Heart right ventricle (tissue), 16 donors: Measurements from ENCODE around the gene PER1. TPM values are rescaled to one million over a fixed set of nuclear protein-coding genes. Genes with fewer than 3 reads are reported as not detected.
A peak's percentile ranks its signal among the peaks of the same experiment; 100 is the strongest.

ENCODE experiments used
- ATAC-seq, 8 donors: fragments of 200-7000 bp; cut with Tn5 transposase; one replicate each; pipeline ENCODE4 v1.9.1; 2020; ENCODE audit warnings: mild to moderate bottlenecking in 8 of 8, moderate library complexity in 8 of 8, moderate number of reproducible peaks in 1 of 8
- DNase-seq, 2 donors: peaks; one replicate each; pipeline ENCODE4 v3.0.0-alpha.2; 2020
- H3K27ac ChIP-seq, 10 donors: fragments of 200-600 bp; sonication (generic) in 2 of 10; one replicate each; pipeline versions ENCODE4 v1.5.0 to v1.8.0; 2020 to 2022; ENCODE audit warnings: mild to moderate bottlenecking in 3 of 10
- H3K27me3 ChIP-seq, 7 donors: fragments of 200-600 bp; one replicate each; pipeline ENCODE4 v1.8.0; 2021 to 2022; ENCODE audit warnings: mild to moderate bottlenecking in 2 of 7
- H3K36me3 ChIP-seq, 9 donors: fragments of 200-600 bp; sonication (generic) in 1 of 9; one replicate each; pipeline versions ENCODE4 v1.5.0 to v1.8.0; 2020 to 2022; ENCODE audit warnings: mild to moderate bottlenecking in 2 of 9
- H3K4me1 ChIP-seq, 9 donors: fragments of 200-600 bp; sonication (generic) in 1 of 9; one replicate each; pipeline versions ENCODE4 v1.5.0 to v1.8.0; 2020 to 2022; ENCODE audit warnings: mild to moderate bottlenecking in 4 of 9
- H3K4me3 ChIP-seq, 10 donors: fragments of 200-600 bp; sonication (generic) in 2 of 10; one replicate each; pipeline versions ENCODE4 v1.5.0 to v1.8.0; 2020 to 2022; ENCODE audit warnings: mild to moderate bottlenecking in 7 of 10, moderate library complexity in 2 of 10
- H3K9me3 ChIP-seq, 11 donors: fragments of 200-600 bp in 10 of 11; sonication (generic) in 2 of 11; one replicate each; pipeline versions ENCODE4 v1.5.0 to v1.8.0; 2013 to 2022; ENCODE audit warnings: mild to moderate bottlenecking in 2 of 11, control low read depth in 1 of 11, moderate library complexity in 1 of 11
- WGBS, 2 donors: extraction: QIAGEN DNeasy Blood & Tissue Kit; methylation state at CpG; one replicate each; pipeline ENCODE4 v1.1.7; 2013; ENCODE audit warnings: inconsistent platforms in 1 of 2; 5-methylcytosine and 5-hydroxymethylcytosine counted together
- intact Hi-C, 10 donors: fragments of 100-400 bp; cut with DNase I; formaldehyde crosslinking; loops; one replicate each; pipeline versions ENCODE4 v1.11.1 to v1.14.2; 2022
- polyA plus RNA-seq, 2 donors: library from polyadenylated mRNA; stranded (reverse); fragments of 200-250 nt; gene quantifications; one replicate each; pipeline ENCODE4 v1.2.3, GENCODE V29; 2013
- total RNA-seq, 10 donors: library from RNA; stranded (reverse); fragmentation: NEBNext Ultra II Directional in 3 of 10; extraction: Animal tissue kit (Norgen Biotek cat#: 25700) in 3 of 10; gene quantifications; one replicate each; pipeline versions ENCODE4 v1.2.1 to v1.2.4, GENCODE V29; 2021 to 2023
- TF ChIP-seq, protein P1 (sequence below), 9 donors: fragments of 200-600 bp; sonication (generic) in 2 of 9; IDR thresholded peaks; one replicate each; pipeline versions ENCODE4 v1.5.0 to v1.8.0; 2021 to 2022; ENCODE audit warnings: antibody characterized with exemption in 9 of 9, mild to moderate bottlenecking in 5 of 9, moderate library complexity in 1 of 9
- donor health status: Arrhythmogenic right ventricular cardiomyopathy.
- donor health status: ischemic (EF 13 %, LVEDD 7.1; RV severe dilation, severe dysfunction).
- donor health status: healthy with polysubstance abuse.
- donor health status: DM: no; HTN: yes; CAD: no.
- donor health status: DM: no; HTN: no; CAD: no.
- donor health status: ischemic (EF 25% LVEDD 6.9; RV normal size, moderate dysfunction).
- donor health status: ischemic (EF 25% LVEDD 5.7; RV mildly dilated, moderate dysfunction).
- donor health status: healthy.
- donor health status: DM: yes; HTN: yes; CAD: no.
- donor health status: Ischemic cardiomyopathy.
- donor health status: ischemic (EF 35%, LVEDD 5.7; RV mildly dilated, moderate dysfunction).
- donor health status: nonischemic (EF 11% LVEDD 7.7; RV severe dilation, severe dysfunction).
- donor health status: DM: yes; HTN: yes; CAD: no.
- donor health status: PGD.
- donor health status: ischemic (EF 29% LVEDD 5.4; RV normal size, mild dysfunction).
- donor health status: nonischemic (EF 23%, LVEDD 6.1; RV moderate dilation, normal function).

The PER1 gene
- total and polyA plus RNA-seq, 12 donors: 37.4 to 154 (median 115) TPM

DNA sequence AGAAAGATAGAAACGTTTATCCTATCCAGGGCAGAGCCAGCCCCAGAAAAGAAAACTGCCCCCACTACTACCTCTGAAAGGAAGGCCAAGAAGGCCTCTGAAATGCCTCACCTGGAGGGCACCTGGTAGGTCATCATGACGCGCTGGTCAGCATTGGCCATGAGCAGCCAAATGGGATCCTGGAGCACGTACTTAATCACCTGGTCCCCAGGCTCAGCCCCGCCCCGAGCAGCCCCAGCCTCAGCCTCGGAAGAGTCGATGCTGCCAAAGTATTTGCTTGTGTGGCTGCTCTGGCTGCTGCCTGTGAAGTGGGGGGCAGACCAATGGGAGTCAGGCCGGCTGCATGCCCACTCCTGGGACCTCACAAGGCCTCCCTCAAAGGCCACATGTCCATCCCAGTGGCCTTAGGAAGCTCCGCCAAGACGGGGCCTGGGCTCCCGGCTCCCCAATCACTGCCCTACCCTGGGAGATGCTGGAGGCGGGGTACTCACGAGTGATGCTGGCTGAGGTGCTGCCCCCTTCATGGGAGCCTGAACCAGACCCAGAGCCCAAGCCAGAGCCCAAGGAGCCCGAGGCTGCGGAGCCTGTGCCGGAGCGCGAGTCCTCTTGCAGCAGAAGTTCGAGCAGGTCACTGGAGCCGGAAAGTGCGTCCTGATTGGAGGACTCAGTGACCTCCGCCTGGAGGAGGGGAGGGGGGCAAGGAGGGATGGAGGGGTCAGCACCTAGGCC, 9.9 kb downstream of the PER1 start:
- H3K27me3 ChIP-seq: no peaks in the 10 kb centered on the region
- ATAC-seq: no peak
- no peak overlapping the region for H3K4me3 ChIP-seq
- peaks cover 40 to 81% (median 79%) of the 10 kb centered on the region in 9 donors for H3K36me3 ChIP-seq
- H3K27ac ChIP-seq: peak overlapping the region in 1 of 10 donors; percentile 35
- H3K9me3 ChIP-seq: no peaks in the 10 kb centered on the region
- WGBS, 2 donors: 85 to 87% methylated on average over 23 of the region's 23 CpGs
- H3K4me1 ChIP-seq: peaks cover 2 to 44% (median 31%) of the 10 kb centered on the region in 9 donors
- TF ChIP-seq, protein P1, sequence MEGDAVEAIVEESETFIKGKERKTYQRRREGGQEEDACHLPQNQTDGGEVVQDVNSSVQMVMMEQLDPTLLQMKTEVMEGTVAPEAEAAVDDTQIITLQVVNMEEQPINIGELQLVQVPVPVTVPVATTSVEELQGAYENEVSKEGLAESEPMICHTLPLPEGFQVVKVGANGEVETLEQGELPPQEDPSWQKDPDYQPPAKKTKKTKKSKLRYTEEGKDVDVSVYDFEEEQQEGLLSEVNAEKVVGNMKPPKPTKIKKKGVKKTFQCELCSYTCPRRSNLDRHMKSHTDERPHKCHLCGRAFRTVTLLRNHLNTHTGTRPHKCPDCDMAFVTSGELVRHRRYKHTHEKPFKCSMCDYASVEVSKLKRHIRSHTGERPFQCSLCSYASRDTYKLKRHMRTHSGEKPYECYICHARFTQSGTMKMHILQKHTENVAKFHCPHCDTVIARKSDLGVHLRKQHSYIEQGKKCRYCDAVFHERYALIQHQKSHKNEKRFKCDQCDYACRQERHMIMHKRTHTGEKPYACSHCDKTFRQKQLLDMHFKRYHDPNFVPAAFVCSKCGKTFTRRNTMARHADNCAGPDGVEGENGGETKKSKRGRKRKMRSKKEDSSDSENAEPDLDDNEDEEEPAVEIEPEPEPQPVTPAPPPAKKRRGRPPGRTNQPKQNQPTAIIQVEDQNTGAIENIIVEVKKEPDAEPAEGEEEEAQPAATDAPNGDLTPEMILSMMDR (IDR thresholded peaks at IDR 0.05): no peak
- intact Hi-C loops: no loop called here
- DNase-seq: no peak

GRCh38 chr17:8141741-8142140, 10.5 kb downstream of the PER1 start:
- Histone ChIP-seq H3K27me3 (no peaks in the 10 kb centered on the region), H3K4me3 (no peak overlapping the region), H3K36me3 (peaks cover 38 to 76% (median 73%) of the 10 kb centered on the region in 9 donors), H3K27ac (peak overlapping the region in 1 of 10 donors; percentile 35), H3K9me3 (no peaks in the 10 kb centered on the region), H3K4me1 (peaks cover 2 to 44% (median 30%) of the 10 kb centered on the region in 9 donors)
- intact Hi-C loops: no loop called here
- TF ChIP-seq, protein P1 (IDR thresholded peaks at IDR 0.05): no peak
- no peak for ATAC-seq
- no peak for DNase-seq
- 89 to 93% methylated on average over 11 of the region's 11 CpGs for WGBS, 2 donors

DNA sequence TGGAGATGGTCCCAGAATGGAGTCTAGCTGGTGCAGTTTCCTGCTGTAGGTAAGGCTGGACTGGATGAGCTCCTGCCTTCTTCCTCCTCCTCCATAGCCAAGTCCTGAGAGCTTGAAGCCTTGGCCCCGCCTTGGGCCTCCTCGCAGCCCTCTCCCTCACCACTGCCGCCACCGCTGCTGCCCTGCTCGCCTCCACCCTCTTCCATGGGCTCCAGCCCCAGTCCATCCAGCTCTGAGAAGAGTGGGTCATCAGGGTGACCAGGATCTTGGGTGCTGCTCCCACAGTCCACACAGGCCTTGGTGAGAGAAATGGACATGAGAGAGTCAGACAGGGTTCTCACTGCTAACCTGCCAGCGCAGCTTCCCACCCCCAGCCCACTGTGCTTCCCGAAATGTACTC, 11.2 kb downstream of the PER1 start:
- intact Hi-C loops: no loop called here
- DNase-seq (no peak), ATAC-seq (no peak)
- Histone ChIP-seq H3K36me3 (peaks cover 31 to 69% (median 66%) of the 10 kb centered on the region in 9 donors), H3K4me3 (no peak overlapping the region), H3K4me1 (peaks cover 2 to 40% (median 29%) of the 10 kb centered on the region in 9 donors), H3K27ac (peak overlapping the region in 4 of 10 donors; percentile 3 to 71 (median 70)), H3K27me3 (no peaks in the 10 kb centered on the region), H3K9me3 (no peaks in the 10 kb centered on the region)
- 94% methylated on average over 7 of the region's 7 CpGs for WGBS, 2 donors
- TF ChIP-seq, protein P1 (IDR thresholded peaks at IDR 0.05): no peak

GRCh38 chr17:8140065-8141029, 11.9 kb downstream of the PER1 start:
- peak overlapping the region in 7 of 10 donors; percentile 49 to 84 (median 71) for H3K27ac ChIP-seq
- H3K27me3 ChIP-seq: no peaks in the 10 kb centered on the region
- peaks cover 28 to 62% (median 59%) of the 10 kb centered on the region in 9 donors for H3K36me3 ChIP-seq
- intact Hi-C loops: no loop called here
- TF ChIP-seq, protein P1 (IDR thresholded peaks at IDR 0.05): no peak
- no peak overlapping the region for H3K4me3 ChIP-seq
- H3K9me3 ChIP-seq: no peaks in the 10 kb centered on the region
- WGBS, 2 donors: 62 to 69% methylated on average over 18 of the region's 18 CpGs
- DNase-seq (no peak), ATAC-seq (peak in 3 of 8 donors; percentile 2 to 4 (median 3))
- H3K4me1 ChIP-seq: peaks cover 2 to 40% (median 28%) of the 10 kb centered on the region in 9 donors
